NK-92 treated with Interleukin-12 subunit alpha and Interleukin-12 subunit beta, amount 100 ng/mL, for 24 hours (cell line): Measurements from ENCODE around the gene CAPN5.

Source experiments
- DNase-seq: peaks from one replicate; lab custom pipeline; 2025; lab: John Stamatoyannopoulos, UW

The CAPN5 gene

DNA sequence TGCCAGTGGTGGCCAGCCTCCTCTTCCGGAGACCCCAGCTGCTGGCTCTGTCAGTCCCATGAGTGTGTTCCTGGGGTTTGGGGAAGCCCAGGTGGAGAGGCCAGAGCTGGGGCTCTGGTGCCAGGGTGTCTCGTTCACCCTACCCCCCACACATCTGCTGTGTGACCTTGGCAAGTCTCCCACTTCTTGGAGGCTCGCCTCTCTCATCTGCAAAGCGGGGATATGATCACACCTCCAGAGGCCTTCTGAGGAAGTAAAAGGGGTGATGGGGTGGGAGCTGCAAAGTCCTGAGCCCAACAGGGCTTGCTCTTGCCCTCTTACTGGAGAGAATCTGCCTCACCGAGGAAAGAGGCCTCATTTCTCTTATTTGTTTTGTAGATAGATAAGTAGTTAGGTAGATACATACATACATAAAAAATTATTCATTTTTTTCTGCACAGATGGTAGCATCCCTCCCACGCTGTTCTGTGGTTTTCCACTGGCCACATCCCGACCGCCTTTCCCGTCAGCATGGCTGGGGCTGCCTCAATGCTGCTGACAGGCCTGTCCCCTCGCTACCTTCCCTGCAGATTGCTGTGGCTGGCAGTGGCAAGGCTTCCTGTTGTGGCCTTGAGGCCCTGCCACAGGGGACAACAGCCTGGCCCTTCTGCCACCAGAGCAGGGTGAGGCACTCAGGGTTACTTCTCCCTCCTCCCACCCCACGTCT, 85.2 kb downstream of the CAPN5 start:
- DNase-seq: no peak

GRCh38 chr11:77152846-77153245, 86.1 kb downstream of the CAPN5 start:
- DNase-seq: no peak

DNA sequence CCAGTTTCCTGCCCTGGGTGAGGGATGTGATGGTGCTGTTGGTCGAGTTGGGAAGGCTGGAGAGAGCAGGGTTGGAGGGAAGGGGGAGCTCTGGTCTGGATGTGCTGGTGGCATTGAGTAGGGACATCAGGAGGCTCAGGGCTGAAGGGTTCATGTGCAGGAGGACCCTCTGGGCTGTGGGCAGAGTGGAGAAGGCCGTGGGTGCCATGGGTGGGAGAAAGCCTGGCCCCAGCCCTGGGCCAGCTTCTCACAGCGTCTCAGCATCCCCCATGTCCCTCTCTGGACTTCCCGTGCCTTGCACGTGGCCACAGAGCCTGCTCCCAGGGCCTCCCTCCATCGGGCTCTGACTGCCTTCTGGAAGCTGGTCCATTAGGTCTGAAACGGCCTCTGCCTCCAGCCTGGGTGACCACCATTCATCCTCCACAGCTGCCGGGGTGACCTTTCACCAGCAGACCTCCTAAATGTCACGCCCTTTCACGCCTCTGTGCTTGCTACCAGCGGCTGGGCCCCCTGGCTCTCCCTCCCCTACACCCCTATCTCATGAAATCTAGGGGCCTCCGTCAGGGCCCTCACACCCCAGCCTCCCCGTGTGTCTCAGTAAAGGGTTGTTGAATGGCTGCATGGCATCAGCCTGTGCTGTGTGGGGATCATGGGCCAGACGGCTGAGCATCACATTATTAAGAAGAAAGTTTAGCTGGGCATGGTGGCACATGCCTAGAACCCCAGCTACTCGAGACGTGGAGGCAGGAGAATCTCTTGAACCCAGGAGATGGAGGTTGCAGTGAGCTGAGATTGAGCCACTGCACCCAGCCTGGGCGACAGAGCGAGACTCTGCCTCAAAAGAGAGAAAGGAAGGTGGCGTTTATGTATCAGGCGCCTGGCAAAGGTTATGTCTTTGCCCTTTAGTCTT, 86.8 kb downstream of the CAPN5 start:
- DNase-seq: no peak

- DNase-seq: no peak
These were observed 87.8 kb downstream of the CAPN5 start for GRCh38 chr11:77154381-77155081.

GRCh38 chr11:77155082-77155475, 88.3 kb downstream of the CAPN5 start:
- DNase-seq: no peak

DNA sequence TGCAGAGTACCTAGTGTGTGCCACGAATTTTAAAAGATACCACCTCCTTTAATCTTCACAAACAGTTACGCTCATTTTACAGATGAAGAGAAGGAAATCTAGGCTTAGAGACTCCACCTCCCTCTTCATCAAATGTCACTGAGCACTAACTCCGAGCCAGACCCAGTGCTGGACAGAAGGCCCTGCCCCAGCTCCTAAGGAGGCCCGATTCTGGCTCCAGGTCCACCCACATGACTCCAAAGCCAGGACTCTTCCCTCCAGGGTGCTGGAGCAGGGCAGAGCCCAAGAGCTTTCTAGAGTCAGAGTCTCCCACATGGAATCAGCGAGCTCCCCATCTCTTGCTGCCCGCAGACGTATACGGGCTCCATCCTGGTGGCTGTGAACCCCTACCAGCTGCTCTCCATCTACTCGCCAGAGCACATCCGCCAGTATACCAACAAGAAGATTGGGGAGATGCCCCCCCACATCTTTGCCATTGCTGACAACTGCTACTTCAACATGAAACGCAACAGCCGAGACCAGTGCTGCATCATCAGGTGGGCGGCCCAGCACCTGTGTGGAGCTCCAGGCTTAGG, 88.9 kb downstream of the CAPN5 start:
- DNase-seq: no peak

- no peak for DNase-seq
These were observed 89.8 kb downstream of the CAPN5 start for GRCh38 chr11:77156396-77157195.

DNA sequence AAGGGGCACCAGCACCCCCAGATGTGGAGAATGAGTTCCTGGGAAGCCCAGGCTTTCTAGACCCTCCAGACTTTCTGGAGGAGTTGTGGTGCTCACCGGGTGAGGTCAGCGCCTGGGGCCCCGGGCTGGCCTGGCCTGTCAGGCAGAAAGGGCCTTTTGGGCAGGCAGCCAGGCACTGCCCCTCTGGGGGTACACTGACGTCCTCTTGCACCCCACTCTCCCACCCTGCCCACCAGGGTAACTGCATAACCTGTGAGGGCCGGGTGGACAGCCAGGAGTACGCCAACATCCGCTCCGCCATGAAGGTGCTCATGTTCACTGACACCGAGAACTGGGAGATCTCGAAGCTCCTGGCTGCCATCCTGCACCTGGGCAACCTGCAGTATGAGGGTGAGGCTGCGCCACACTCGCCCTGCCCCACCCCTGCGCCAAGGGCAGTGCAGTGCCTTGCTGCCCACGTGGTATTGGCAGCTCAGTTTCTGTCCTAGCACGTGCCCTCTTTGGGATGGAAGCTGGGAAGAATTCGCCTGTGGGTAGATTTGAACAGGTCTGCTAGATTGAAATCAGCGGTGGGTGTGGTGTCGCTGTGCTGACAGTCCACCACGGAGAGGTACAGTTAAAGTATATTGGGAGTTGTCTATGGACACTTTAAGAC, 91.4 kb downstream of the CAPN5 start:
- DNase-seq: no peak

- DNase-seq: no peak
These were observed 92.6 kb downstream of the CAPN5 start for GRCh38 chr11:77159219-77159936.

- DNase-seq: no peak
These were observed 93.2 kb downstream of the CAPN5 start for GRCh38 chr11:77159937-77160495.

DNA sequence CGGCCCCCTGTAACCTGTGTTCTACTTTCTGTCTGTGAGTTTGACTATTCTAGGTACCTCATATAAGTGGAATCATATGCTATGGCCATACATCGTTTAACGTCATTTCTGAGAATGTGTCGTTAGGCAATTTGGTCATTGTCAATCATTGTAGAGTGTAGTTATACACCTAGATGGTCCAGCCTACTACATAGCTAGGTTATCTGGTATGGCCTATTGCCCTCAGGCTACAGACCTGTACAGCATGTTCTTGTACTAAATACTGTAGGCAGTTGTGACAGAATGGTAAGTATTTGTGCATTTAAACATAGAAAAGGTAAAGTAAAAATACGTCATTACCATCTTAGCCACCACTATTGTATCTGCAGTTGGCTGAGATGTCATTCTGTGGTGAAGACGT, 96.5 kb downstream of the CAPN5 start:
- no peak for DNase-seq

DNA sequence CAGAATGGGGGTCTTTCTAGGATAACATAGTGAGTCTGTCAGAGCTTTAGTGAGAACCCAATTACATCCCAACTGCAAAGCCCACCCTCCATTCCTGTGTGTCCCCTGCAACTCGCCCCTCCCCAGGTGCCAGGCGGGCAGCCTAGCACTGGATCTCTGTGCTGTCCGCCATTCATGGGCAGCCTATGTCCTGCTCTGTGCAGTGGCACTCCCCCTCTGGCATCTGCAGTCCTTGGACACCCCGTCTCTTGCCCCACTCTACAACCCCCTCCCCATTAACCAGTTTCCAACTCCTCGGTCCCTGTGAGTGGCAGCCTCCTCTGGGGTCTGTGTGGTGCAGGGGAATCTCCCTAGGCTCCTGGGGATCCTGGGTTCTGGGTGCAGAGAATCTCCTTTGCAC, 98.3 kb downstream of the CAPN5 start:
- DNase-seq: no peak

- no peak for DNase-seq
These were observed 99.2 kb downstream of the CAPN5 start for GRCh38 chr11:77166021-77166420.

DNA sequence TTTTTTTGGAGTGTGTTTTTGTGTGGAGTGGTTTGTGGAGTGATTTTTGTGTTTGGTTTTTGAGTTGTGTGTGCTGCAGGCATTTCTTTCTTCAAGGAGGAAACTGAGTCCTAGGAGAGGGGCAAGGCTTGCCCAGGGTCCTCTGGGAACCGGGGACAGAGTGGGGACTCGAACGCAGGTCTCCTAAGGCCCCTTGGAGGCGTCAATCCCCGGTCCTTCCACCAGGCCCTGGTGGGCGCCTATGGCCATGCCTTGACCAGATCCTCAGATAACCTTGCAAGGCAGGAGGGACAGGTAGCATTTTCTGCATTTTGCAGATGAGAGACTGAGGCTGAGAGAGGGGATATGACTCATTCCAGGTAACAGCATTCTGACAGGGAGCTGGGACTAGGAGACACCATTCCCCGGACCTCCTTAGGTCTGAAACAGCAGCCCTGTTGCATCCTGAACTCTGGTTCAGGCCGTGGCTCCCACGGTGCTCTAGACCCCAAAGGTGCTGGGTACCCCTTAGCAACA, 100.4 kb downstream of the CAPN5 start:
- DNase-seq: no peak

- DNase-seq: no peak
These were observed 101.0 kb downstream of the CAPN5 start for GRCh38 chr11:77167791-77168190.

GRCh38 chr11:77170107-77170506, 103.3 kb downstream of the CAPN5 start:
- no peak for DNase-seq

DNA sequence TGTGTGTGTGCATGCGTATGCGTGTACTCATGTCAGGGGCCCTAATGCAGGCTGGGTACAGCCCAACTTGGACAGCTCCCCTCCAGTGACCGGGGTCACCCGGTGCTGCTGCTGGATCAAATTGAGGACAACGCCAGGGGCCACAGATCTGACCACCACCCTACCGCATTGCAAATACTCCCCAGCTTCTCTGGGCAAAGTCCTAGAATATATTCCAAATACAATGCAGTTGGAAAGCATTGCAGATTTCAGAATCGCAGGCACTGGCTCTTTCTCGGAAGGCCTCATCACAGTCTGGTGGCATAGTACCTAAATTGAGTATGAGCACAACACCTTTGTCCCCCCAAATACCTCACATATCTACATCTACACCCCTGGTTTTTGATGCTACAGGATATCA, 104.5 kb downstream of the CAPN5 start:
- no peak for DNase-seq

DNA sequence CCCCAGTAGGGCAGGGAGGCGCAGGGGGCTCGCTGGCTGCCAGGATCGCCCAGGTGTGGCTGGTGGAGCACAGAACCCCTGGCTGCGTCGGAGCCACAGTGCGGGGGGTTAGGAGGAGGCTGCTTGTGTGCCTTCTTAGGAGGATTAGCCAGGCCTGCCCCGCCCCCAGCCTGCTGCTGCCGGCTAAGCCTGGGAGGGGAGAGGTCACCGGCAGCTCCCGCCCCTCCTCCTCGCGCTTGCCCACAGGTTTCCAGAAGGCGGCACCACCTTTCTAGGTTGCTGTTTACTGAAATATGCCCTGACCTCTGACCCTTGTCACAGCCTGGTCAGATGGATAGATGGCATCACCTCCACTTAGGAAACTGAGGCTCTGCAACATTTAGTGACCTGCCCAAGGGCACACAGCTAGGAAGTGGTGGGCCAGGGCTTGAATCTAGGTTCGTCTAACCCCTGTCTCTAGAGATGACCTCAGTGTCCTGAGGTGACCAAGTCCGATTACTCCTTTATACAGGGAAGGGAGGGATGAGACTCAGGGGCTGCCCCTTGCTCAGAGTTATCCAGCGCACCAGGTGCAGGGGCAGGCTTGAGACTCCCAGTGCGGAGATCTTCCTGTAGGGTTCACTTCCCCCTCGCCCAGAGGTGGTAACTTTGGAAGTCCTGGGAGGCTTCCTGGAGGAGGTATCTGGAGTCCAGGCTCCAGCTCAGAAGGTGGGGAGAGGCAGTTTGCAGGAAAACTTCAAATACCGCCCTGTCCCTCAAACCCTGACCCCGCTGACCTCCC, 105.3 kb downstream of the CAPN5 start:
- DNase-seq: no peak

- DNase-seq: no peak
These were observed 105.9 kb downstream of the CAPN5 start for GRCh38 chr11:77172666-77172982.
